Left lung (tissue), 10 donors: ENCODE results near the gene KIF12. TPM values are rescaled to one million over a fixed set of nuclear protein-coding genes. Genes with fewer than 3 reads are reported as not detected.

Experiments
- ATAC-seq: fragments of 200-7000 bp; cut with Tn5 transposase; one replicate; pipeline ENCODE4 v1.9.1; 2020; ENCODE audit warnings: moderate library complexity
- DNase-seq, 4 donors: peaks; one replicate each; pipeline ENCODE4 v3.0.0-alpha.2; 2013 to 2020
- H3K27ac ChIP-seq, 2 donors: fragments of 200-600 bp; sonication (generic) in 1 of 2; one replicate each; pipeline versions ENCODE4 v1.5.0 to v1.8.0; 2020 to 2021
- H3K27me3 ChIP-seq, 2 donors: fragments of 200-600 bp; sonication (generic) in 1 of 2; one replicate each; pipeline versions ENCODE4 v1.5.0 to v1.8.0; 2020 to 2021
- H3K36me3 ChIP-seq, 2 donors: fragments of 200-600 bp; sonication (generic) in 1 of 2; one replicate each; pipeline versions ENCODE4 v1.5.0 to v1.8.0; 2020 to 2021
- H3K4me1 ChIP-seq, 2 donors: fragments of 200-600 bp; one replicate each; pipeline ENCODE4 v1.8.0; 2021
- H3K4me3 ChIP-seq, 2 donors: fragments of 200-600 bp; sonication (generic) in 1 of 2; one replicate each; pipeline versions ENCODE4 v1.5.0 to v1.8.0; 2020 to 2021; ENCODE audit warnings: mild to moderate bottlenecking in 1 of 2
- H3K9me3 ChIP-seq, 2 donors: fragments of 200-600 bp; sonication (generic) in 1 of 2; one replicate each; pipeline versions ENCODE4 v1.5.0 to v1.8.0; 2020 to 2021
- intact Hi-C, 2 donors: fragments of 100-400 bp; cut with DNase I; formaldehyde crosslinking; loops; one replicate each; pipeline versions ENCODE4 v1.11.2 to v1.14.2; 2022
- polyA plus RNA-seq, 6 donors: library from polyadenylated mRNA; unstranded; fragments of 120-200 nt; gene quantifications; one replicate each; pipeline ENCODE4 v1.2.1, GENCODE V29; 2013; ENCODE audit not compliant: insufficient read length in 6 of 6
- total RNA-seq, 2 donors: library from RNA; stranded (reverse); fragmentation: NEBNext Ultra II Directional; extraction: Animal tissue kit (Norgen Biotek cat#: 25700); gene quantifications; one replicate each; pipeline ENCODE4 v1.2.1, GENCODE V29; 2021
- TF ChIP-seq, protein P1 (sequence below), 2 donors: fragments of 200-600 bp; sonication (generic) in 1 of 2; IDR thresholded peaks; one replicate each; pipeline versions ENCODE4 v1.5.0 to v1.8.0; 2021; ENCODE audit warnings: antibody characterized with exemption in 2 of 2
- donor health status: DM: no; HTN: yes; CAD: no.
- donor health status: DM: no; HTN: no; CAD: no.

The KIF12 gene
- total and polyA plus RNA-seq, 8 donors, result 2.4 to 54.7 (median 43.3) TPM

DNA sequence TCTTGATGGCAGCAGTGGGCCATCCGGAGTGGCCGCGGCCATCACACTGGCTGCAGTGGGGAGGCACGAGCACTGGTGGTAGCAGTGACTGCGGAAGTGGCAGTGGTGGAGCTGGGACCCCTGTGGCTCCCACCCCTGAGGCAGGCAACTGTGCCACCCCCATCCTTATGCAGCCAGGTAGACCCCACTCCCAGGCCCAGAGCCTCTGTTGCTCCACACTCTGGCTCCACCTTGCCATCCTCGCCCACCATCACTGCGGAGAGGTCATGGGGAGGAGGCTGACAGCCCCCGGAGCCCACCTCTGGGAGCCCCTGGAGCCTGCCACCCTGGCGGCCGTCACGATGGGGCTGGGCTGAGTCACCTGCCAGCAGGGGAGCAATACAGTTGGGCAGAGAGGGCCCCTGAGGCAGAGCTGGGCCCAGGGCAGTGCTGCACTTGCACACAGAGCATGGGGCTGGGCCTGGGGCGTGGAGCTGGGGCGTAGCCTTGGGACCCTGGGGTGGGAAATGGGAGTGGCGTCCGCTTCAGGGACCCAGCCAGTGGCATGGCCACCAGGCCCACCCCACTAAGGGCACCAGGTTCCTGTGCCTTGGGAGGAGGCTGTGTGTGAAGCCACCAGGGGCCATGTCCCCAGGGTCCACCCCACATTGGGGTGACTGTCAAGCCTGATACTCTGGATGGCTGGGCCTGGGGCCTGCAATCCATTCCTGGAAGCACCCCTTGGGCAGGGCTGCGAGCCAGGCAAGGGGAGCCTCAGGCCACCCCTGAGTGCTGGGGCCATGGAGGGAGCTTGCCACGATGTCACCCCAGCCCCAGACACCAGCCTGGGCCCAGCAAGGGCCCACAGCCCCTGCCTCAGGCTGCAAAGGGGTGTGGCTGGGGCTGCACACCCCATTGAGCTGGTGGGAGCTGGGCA lies 28.6 kb downstream of the KIF12 start:
- no peak for ATAC-seq
- no peaks in the 10 kb centered on the region for H3K36me3 ChIP-seq
- no peak overlapping the region for H3K27ac ChIP-seq
- H3K9me3 ChIP-seq, result no peaks in the 10 kb centered on the region
- peaks cover 0 to 4% of the 10 kb centered on the region in 2 donors for H3K27me3 ChIP-seq
- no peaks in the 10 kb centered on the region for H3K4me1 ChIP-seq
- intact Hi-C loops, result no loop called here
- DNase-seq, result peak in 1 of 4 donors; percentile 73
- no peak overlapping the region for H3K4me3 ChIP-seq
- TF ChIP-seq, protein P1, sequence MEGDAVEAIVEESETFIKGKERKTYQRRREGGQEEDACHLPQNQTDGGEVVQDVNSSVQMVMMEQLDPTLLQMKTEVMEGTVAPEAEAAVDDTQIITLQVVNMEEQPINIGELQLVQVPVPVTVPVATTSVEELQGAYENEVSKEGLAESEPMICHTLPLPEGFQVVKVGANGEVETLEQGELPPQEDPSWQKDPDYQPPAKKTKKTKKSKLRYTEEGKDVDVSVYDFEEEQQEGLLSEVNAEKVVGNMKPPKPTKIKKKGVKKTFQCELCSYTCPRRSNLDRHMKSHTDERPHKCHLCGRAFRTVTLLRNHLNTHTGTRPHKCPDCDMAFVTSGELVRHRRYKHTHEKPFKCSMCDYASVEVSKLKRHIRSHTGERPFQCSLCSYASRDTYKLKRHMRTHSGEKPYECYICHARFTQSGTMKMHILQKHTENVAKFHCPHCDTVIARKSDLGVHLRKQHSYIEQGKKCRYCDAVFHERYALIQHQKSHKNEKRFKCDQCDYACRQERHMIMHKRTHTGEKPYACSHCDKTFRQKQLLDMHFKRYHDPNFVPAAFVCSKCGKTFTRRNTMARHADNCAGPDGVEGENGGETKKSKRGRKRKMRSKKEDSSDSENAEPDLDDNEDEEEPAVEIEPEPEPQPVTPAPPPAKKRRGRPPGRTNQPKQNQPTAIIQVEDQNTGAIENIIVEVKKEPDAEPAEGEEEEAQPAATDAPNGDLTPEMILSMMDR (IDR thresholded peaks at IDR 0.05), result no peak

DNA sequence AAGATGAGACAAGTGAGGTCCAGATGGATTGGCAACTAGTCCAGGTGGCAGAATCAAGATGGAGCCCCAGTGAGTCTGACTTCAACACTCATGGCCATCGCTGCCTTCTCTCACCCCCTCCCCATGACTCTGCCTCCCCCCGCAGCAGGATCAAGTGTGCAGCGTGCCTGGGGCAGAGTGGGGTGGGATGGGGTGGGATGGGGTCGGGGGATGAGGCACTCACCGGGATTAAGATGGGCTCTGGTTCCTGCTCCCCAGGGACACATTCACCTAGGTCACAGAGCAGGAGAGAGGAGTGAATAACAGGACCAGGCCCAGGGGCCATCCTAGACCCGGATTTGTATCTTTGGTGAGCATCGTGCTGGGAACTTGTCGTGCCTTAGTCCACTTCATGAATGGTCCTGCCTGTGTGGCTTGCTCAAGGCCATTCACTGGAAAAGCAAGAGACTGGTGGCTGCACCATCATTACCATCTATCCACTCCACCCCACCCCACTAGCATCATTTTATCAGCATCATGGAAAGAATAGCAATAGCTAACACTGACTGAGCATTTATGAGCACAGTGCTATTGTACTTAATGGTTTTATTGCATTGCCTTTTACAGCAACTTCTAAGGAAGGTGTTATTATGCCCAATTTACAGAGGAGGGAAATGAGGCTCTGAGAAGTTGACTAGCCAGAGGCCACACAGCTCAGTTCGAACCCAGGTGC lies 29.5 kb downstream of the KIF12 start:
- intact Hi-C loops, result no loop called here
- H3K4me3 ChIP-seq, result no peak overlapping the region
- H3K27ac ChIP-seq, result no peak overlapping the region
- peaks cover 0 to 4% of the 10 kb centered on the region in 2 donors for H3K27me3 ChIP-seq
- H3K9me3 ChIP-seq, result no peaks in the 10 kb centered on the region
- TF ChIP-seq, protein P1 (IDR thresholded peaks at IDR 0.05), result no peak
- DNase-seq (no peak), ATAC-seq (no peak)
- no peaks in the 10 kb centered on the region for H3K36me3 ChIP-seq
- no peaks in the 10 kb centered on the region for H3K4me1 ChIP-seq

DNA sequence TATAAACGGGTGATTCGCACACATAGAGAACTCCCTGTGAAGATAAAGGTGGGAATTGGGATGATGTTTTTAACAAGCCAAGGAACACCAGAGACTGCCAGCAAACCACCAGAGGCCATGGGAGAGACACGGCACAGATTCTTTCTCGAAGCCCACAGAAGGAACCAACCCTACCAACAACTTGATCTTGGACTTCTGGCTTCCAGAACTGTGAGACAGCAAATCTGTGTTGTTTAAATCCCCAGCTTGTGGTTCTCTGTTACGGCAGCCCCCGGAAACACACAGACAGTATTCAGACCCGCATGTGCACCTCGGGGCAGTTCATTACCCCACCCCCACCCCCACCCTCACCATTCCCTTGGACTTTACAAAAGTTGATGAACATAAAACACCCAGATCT lies 33.8 kb downstream of the KIF12 start:
- no peak for ATAC-seq
- H3K9me3 ChIP-seq, result no peaks in the 10 kb centered on the region
- no peak overlapping the region for H3K4me3 ChIP-seq
- H3K27me3 ChIP-seq, result peaks cover 0 to 4% of the 10 kb centered on the region in 2 donors
- H3K27ac ChIP-seq, result no peak overlapping the region
- intact Hi-C loops, result no loop called here
- no peaks in the 10 kb centered on the region for H3K4me1 ChIP-seq
- TF ChIP-seq, protein P1 (IDR thresholded peaks at IDR 0.05), result no peak
- no peak for DNase-seq
- H3K36me3 ChIP-seq, result no peaks in the 10 kb centered on the region

DNA sequence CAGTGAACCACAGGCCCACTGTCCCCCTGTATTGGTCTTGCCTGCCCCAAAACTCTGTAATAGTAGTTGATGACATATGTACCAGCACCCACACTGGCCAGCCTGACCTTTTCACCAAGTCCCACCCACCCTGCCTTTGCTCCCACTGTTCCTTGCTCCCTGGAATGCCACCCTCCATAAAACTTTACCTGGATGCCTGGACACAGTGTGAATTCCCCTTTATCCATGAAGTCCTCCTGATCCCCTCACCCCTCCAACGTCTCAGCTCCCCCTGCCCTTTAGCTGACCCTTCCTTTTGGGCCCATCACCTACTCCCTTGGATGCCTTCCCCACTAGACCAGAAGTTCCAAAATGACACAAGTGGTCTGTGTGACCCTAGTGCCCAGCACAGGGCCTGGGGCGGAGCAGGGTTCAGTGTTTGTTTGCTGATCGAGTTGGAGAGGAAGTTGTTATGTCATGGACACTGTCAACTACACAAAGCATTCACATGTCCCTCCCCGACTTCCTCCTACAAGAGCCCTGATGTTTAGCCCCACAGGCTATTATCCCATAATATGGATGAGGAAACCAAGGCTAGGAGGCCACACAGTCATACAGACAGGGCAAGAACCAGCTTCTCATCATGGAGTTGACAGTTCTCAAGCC lies 37.1 kb downstream of the KIF12 start:
- intact Hi-C loops, result no loop called here

More for the DNA sequence above, 37.1 kb downstream of the KIF12 start:
- DNase-seq, result peak in 1 of 4 donors; percentile 28
- Histone ChIP-seq H3K4me1 (no peaks in the 10 kb centered on the region), H3K9me3 (no peaks in the 10 kb centered on the region), H3K27me3 (peaks cover 0 to 4% of the 10 kb centered on the region in 2 donors), H3K4me3 (no peak overlapping the region), H3K36me3 (no peaks in the 10 kb centered on the region), H3K27ac (no peak overlapping the region)
- ATAC-seq, result no peak
- TF ChIP-seq, protein P1 (IDR thresholded peaks at IDR 0.05), result no peak
